ENCODE data around the gene PPP6C. TPM values are rescaled to one million over a fixed set of nuclear protein-coding genes. Genes with fewer than 3 reads are reported as not detected.
"Not testable (repeated sequence)": the region's sequence is repeated elsewhere in the genome, so short reads cannot be mapped to it uniquely, and the experiment has no call there.

PPP6C gene
- total RNA-seq (2014; rRNA removed; shearing (Covaris generic)): 29.0 and 43.5 TPM in 2 replicates

DNA sequence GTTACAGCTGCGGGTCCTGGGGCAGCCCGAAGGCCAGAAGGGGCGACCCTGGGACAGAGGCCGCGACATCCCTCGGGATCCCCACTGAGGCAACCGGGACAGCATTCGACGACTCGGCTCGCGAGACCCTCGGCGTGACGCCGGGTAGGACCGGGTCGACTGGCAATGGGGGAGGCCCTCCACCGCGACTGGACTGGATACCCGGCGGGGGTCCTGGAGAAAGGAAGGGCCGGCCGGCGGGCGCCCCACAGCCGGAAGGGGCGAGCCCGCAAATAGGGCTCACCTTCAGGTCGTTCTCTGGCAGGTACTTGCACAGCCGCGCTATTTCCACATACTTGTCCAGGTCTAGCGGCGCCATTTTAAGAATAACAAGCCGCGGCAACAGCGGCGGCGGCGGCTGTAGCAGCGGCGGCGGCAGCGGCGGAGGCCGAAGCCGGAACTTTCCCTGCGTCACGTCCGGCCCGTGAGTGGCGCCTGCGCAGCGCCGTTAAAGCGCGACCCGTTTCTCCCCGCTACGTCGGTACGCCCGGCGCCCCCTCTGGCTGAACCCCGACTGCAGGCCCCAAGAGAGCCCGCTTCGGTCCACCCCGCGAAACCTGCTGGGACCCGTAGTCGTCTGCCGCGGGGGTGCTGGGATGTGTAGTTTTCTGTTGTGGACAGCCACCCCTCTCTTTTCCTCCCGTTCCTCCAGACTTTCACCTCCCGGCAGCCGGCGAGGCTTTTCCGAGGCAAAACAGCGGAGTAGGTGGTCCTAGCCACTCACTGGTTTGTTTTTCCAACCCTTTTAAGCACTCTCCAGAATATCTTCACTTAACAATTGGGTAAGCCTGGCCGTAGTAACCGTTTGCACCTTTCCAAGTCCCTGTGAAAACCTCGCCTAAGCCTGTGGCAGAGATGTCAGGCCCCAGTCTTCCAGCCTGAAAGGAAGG lies at the start of gene PPP6C:
Gene PPP6C, minus strand, starts transcription at position 443 of the 929 bp plus-strand sequence. Its CDS starts 85 bp downstream, at position 358.
- peak within 1 kb of the TSS; percentile 79 for H3K4me3 ChIP-seq
- H3K4me1 ChIP-seq (replicated peaks): peaks cover 10% of the 10 kb centered on the region
- H3K27ac ChIP-seq: peak within 1 kb of the TSS; percentile 69
- peaks cover 9% of the 10 kb centered on the region; the same call in 1 of the 2 replicates for H3K36me3 ChIP-seq
- peak; percentile 88 to 96 for DNase-seq (ENCODE audit: low read depth in 1 of 2, low spot score in 2 of 2)
- no peaks in the 10 kb centered on the region for H3K9me3 ChIP-seq (replicated peaks)
- H3K27me3 ChIP-seq (replicated peaks): no peaks in the 10 kb centered on the region

DNA sequence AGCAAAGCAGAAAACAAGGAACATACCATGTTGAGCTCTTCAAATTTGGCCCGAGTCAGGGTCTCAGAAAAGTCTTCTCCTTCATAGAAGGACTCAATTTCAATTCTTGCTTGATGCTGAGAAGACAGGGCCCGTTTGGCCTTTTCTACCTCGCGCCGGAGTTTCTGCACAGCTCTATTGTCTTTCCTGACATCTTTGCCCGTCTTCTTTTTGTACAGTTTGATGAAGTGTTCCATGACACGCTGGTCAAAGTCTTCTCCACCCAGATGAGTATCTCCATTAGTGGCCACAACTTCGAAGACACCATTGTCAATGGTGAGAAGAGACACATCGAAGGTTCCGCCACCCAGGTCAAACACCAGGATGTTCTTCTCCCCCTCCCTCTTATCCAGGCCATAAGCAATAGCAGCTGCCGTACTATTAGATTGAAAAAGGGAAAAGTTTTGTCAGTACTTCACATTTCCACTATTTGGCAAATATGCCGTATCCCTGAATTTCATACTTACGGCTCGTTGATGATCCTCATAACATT lies 49.4 kb upstream of the PPP6C start:
- peaks cover 67% of the 10 kb centered on the region for H3K36me3 ChIP-seq
- H3K9me3 ChIP-seq (replicated peaks): no peaks in the 10 kb centered on the region
- H3K27me3 ChIP-seq (replicated peaks): no peaks in the 10 kb centered on the region
- peak overlapping the region; percentile 73 for H3K4me3 ChIP-seq
- DNase-seq (ENCODE audit: low read depth in 1 of 2, low spot score in 2 of 2): no peak
- no peak overlapping the region for H3K27ac ChIP-seq
- H3K4me1 ChIP-seq (replicated peaks): peaks cover 28% of the 10 kb centered on the region

DNA sequence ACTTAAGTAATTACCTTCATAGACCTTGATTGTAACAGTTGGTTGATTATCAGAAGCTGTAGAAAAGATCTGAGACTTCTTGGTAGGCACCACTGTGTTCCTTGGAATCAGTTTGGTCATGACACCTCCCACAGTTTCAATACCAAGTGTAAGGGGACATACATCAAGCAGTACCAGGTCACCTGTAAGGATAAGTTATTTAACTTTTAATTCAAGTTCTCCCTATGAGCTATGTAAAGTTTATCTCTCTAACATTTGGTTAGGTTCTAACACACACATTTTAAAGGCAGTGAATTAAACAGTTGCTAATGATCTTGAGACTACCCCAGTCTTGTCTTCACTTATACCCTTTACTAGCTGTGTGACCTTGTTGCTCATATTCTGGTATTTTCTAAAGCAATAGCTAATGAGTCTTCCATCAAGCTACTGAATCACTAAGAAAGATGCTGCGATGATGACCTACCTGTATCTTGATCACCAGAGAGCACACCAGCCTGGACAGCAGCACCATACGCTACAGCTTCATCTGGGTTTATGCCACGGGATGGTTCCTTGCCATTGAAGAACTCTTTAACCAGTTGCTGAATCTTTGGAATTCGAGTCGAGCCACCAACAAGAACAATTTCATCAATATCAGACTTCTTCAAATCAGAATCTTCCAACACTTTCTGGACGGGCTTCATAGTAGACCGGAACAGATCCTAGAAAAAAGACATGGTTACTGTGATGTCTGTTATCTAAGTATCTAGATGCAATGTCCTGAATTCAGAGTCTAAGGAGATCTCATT lies 48.7 kb upstream of the PPP6C start:
- no peak overlapping the region for H3K27ac ChIP-seq
- no peak overlapping the region for H3K4me3 ChIP-seq
- no peaks in the 10 kb centered on the region for H3K27me3 ChIP-seq (replicated peaks)
- DNase-seq (ENCODE audit: low read depth in 1 of 2, low spot score in 2 of 2): no peak
- peaks cover 68% of the 10 kb centered on the region for H3K36me3 ChIP-seq
- no peaks in the 10 kb centered on the region for H3K9me3 ChIP-seq (replicated peaks)
- peaks cover 27% of the 10 kb centered on the region for H3K4me1 ChIP-seq (replicated peaks)

DNA sequence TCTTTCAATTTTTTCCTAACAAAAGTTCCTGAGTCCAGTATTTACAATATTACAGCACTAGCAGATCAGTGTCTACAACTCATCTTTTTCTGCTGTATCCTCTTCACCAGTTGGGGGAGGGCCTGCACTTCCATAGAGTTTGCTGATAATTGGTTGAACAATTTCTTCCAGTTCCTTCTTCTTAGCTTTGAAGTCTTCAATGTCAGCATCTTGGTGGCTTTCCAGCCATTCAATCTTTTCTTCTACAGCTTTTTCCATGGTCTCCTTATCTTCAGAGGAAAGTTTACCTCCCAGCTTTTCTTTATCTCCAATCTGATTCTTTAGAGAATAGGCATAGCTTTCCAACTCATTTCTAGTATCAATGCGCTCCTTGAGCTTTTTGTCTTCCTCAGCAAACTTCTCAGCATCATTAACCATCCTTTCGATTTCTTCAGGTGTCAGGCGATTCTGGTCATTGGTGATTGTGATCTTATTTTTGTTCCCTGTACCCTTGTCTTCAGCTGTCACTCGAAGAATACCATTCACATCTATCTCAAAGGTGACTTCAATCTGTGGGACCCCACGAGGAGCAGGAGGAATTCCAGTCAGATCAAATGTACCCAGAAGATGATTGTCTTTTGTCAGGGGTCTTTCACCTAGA lies 47.0 kb upstream of the PPP6C start:
- not testable (repeated sequence) for H3K9me3 ChIP-seq (replicated peaks); H3K27me3 ChIP-seq (replicated peaks); H3K4me3 ChIP-seq; DNase-seq (ENCODE audit: low read depth in 1 of 2, low spot score in 2 of 2); H3K27ac ChIP-seq
- H3K4me1 ChIP-seq (replicated peaks): peaks cover 14% of the 10 kb centered on the region
- peaks cover 75% of the 10 kb centered on the region for H3K36me3 ChIP-seq

DNA sequence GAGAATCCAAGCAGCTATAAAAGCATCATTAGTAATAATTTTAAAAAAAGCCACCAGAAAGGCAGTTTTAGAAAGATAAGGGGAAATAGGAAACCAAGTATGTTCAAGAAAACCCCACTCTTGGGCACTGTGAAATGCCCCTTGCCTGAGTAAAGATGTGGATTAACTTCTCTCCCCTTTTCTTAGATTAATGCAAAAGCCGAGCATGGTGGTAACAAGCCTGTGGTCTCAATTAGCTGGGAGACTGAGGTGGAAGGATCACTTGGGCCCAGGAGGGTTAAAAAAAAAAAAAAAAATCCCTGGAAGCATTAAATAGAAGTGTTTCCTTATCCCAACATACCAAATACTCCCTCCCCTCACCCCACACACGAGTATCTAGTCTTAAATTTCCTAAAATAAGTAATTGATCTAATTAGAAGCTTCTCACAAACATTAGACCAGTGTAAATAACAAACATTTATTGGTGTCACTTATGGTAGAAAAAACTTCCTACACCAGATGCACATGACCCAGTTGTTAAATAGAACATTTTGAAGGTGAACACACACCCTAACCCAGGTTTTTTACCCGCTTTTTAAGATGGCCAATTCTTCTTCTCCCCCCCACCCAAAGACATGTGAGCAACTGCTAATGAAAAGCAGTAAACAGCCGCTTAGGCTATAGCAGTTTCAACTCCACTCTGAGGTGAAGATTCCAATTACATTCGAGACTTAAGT lies 46.4 kb upstream of the PPP6C start:
- Histone ChIP-seq H3K9me3 (replicated peaks) (no peaks in the 10 kb centered on the region), H3K27me3 (replicated peaks) (no peaks in the 10 kb centered on the region), H3K36me3 (peaks cover 73% of the 10 kb centered on the region), H3K4me1 (replicated peaks) (peaks cover 14% of the 10 kb centered on the region), H3K4me3 (no peak overlapping the region), H3K27ac (no peak overlapping the region)
- no peak for DNase-seq (ENCODE audit: low read depth in 1 of 2, low spot score in 2 of 2)

DNA sequence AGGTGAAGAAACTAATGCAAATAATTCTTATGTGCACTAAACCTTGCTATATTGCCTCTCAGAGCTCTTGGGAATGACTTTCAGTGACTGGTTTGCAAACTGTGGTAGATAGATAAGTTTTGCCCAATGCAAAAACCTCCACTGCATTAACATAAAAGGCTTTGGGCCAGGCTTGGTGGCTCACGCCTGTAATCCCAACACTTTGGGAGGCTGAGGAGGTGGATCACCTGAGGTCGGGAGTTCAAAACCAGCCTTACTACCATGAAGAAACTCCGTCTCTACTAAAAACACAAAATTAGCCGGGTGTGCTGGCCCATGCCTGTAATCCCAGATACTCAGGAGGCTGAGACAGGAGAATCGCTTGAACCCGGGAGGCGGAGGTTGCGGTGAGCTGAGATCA lies 44.5 kb upstream of the PPP6C start:
- not testable (repeated sequence) for H3K4me3 ChIP-seq
- Histone ChIP-seq H3K27ac (peak overlapping the region; percentile 2; the same call in 1 of the 2 replicates), H3K36me3 (peaks cover 65% of the 10 kb centered on the region)

DNA sequence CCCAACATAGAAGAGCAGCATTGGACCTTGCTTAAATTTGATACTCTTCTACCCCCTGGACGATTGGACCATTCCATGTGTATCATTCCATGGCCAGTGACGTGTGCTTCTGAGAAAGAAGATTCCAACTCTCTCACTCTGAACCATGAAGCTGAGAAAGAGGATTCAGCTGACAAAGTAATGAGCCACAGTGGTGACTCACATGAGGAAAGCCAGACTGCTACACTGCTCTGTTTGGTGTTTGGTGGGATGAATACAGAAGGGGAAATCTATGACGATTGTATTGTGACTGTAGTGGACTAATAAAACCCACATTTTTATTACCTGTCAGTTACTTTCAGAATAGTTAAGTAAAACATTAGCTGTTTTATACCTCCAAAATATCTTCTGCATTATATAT lies 44.1 kb upstream of the PPP6C start:
- Histone ChIP-seq H3K4me3 (no peak overlapping the region), H3K4me1 (replicated peaks) (peaks cover 13% of the 10 kb centered on the region), H3K27ac (peak overlapping the region; percentile 29; the same call in 1 of the 2 replicates), H3K27me3 (replicated peaks) (no peaks in the 10 kb centered on the region), H3K36me3 (peaks cover 61% of the 10 kb centered on the region), H3K9me3 (replicated peaks) (no peaks in the 10 kb centered on the region)
- DNase-seq (ENCODE audit: low read depth in 1 of 2, low spot score in 2 of 2): peak; percentile 70 to 82

More for the DNA sequence above, 44.5 kb upstream of the PPP6C start:
- H3K4me1 ChIP-seq (replicated peaks): peaks cover 14% of the 10 kb centered on the region
- not testable (repeated sequence) for DNase-seq (ENCODE audit: low read depth in 1 of 2, low spot score in 2 of 2); H3K9me3 ChIP-seq (replicated peaks); H3K27me3 ChIP-seq (replicated peaks)

DNA sequence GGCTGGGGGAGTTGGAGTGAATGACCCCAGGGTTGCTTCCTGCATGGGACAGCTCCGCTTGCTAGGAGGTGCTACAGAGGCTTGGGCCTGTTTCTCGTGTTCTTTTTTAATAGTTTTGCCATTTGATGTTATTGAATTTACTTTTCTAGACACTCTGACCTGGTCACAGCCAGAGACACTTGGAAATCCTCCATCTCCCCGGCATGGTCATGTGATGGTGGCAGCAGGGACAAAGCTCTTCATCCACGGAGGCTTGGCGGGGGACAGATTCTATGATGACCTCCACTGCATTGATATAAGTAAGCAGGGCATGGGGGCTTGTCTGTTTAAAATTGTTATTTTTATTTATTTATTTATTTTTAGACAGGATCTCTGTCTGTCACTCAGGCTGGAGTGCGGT lies 38.2 kb upstream of the PPP6C start:
- Histone ChIP-seq H3K27me3 (replicated peaks) (no peaks in the 10 kb centered on the region), H3K27ac (no peak overlapping the region), H3K4me1 (replicated peaks) (no peaks in the 10 kb centered on the region), H3K9me3 (replicated peaks) (no peaks in the 10 kb centered on the region), H3K36me3 (peaks cover 19% of the 10 kb centered on the region), H3K4me3 (no peak overlapping the region)
- no peak for DNase-seq (ENCODE audit: low read depth in 1 of 2, low spot score in 2 of 2)

DNA sequence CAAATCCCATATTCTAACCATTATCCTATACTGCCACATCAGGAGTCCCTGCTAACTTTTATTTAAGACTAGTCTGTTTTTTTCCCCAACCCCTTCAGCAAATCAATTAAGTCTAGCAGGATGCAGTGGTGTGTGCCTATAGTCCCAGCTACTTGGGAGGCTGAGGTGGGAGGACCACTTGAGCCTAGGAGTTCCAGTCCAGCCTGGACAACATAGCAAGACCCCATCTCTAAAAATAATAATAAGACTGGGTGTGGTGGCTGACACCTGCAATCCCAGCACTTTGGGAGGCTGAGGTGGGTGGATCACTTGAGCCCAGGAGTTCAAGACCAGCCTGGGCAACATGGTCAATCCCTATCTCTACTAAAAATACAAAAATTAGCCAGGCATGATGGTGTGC lies 35.3 kb upstream of the PPP6C start:
- H3K27ac ChIP-seq; H3K4me1 ChIP-seq (replicated peaks); H3K4me3 ChIP-seq; H3K27me3 ChIP-seq (replicated peaks); H3K9me3 ChIP-seq (replicated peaks); DNase-seq (ENCODE audit: low read depth in 1 of 2, low spot score in 2 of 2): not testable (repeated sequence)
- H3K36me3 ChIP-seq: peaks cover 14% of the 10 kb centered on the region

DNA sequence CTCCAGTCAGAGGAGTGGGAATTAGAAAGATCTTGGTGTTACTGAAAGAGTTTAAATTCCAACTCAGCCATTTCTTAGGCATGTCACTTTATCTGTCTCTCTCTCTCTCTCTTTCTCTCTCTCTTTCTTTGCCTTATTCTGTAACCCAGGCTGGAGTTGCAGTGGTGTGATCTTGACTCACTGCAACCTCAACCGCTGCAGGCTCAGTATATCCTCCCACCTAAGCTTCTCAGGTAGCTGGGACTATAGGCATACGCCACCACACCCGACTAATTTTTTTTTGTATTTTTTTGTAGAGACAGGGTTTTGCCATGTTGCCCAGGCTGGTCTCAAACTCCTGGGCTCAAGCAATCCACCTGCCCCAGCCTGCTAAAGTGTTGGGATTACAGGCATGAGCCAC lies 29.0 kb upstream of the PPP6C start:
- Histone ChIP-seq H3K27ac (no peak overlapping the region), H3K4me1 (replicated peaks) (no peaks in the 10 kb centered on the region), H3K4me3 (no peak overlapping the region), H3K27me3 (replicated peaks) (no peaks in the 10 kb centered on the region), H3K9me3 (replicated peaks) (no peaks in the 10 kb centered on the region), H3K36me3 (peaks cover 5% of the 10 kb centered on the region)
- DNase-seq (ENCODE audit: low read depth in 1 of 2, low spot score in 2 of 2): no peak

DNA sequence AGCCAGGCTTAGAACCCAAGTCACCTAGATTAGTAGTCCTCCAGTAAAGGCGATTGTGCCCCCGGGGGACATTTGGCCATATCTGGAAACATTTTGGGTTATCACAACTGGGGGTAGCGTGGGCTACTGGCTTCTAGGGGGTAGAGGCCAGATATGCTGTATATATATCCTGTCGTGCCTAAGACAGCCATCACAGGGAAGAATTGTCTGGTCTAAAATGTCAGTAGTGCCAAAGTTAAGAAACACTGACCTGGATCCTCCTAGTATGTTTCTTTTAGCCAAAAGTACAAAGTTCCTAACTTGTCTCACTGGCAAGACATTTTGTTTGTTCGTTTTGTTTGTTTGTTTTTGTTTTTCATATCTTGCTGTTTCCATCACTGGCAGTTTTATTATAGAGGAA lies 24.6 kb upstream of the PPP6C start:
- H3K4me1 ChIP-seq (replicated peaks): no peaks in the 10 kb centered on the region
- no peak for DNase-seq (ENCODE audit: low read depth in 1 of 2, low spot score in 2 of 2)
- H3K36me3 ChIP-seq: peaks cover 6% of the 10 kb centered on the region
- no peaks in the 10 kb centered on the region for H3K9me3 ChIP-seq (replicated peaks)
- H3K27me3 ChIP-seq (replicated peaks): no peaks in the 10 kb centered on the region
- H3K4me3 ChIP-seq: no peak overlapping the region
- no peak overlapping the region for H3K27ac ChIP-seq

DNA sequence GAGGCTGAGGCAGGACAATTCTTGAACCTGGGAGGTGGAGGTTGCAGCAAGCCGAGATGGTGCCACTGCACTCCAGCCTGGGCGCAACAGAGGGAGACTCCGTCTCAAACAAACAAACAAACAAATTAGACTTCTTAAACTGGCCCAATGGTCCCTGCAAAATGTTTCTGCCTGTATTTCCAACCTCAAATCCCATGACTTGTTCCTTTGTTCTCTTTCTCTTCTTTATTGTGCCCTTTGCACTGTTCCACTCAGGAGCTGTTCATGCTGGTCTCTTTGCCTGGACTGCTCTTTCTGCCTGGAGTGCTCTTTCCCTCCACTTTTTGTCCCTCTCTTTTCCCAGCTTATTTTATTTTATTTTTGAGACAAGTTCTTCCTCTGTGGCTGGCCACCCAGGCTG lies 14.9 kb upstream of the PPP6C start:
- Histone ChIP-seq H3K9me3 (replicated peaks) (no peaks in the 10 kb centered on the region), H3K4me3 (no peak overlapping the region), H3K4me1 (replicated peaks) (peaks cover 8% of the 10 kb centered on the region), H3K27me3 (replicated peaks) (no peaks in the 10 kb centered on the region), H3K27ac (no peak overlapping the region), H3K36me3 (peaks cover 17% of the 10 kb centered on the region)
- no peak for DNase-seq (ENCODE audit: low read depth in 1 of 2, low spot score in 2 of 2)

All from SJSA1 (cell line).